HCT116 (cell line): ENCODE data around the gene NFE2L2. TPM values are rescaled to one million over a fixed set of nuclear protein-coding genes. Genes with fewer than 3 reads are reported as not detected.

Experiments
- ATAC-seq: fragments of 200-7000 bp; cut with Tn5 transposase; 2 replicates; pipeline ENCODE4 v1.9.1; 2020; ENCODE audit warnings: mild to moderate bottlenecking, moderate library complexity
- BruUV-seq: library from RNA; stranded (reverse); fragments of 400-500 nt; replicated peaks from 2 replicates; lab custom pipeline; 2021; lab: Mats Ljungman, UMichigan
- CTCF ChIA-PET: fragments of 300-600 bp; sonication (Branson Sonifier 250); formaldehyde crosslinking; loops from one replicate; lab custom pipeline; 2021; ENCODE audit warnings: antibody characterized with exemption; lab: Charles Lee
- POLR2A ChIA-PET: fragments of 300-600, 350-600 bp; sonication (Branson Sonifier 250); formaldehyde crosslinking; loops from one replicate; lab custom pipeline; 2021; ENCODE audit warnings: antibody characterized with exemption; lab: Charles Lee
- RAD21 ChIA-PET, 2 experiments: fragments of 300-600 bp; sonication (Branson Sonifier 250); formaldehyde crosslinking; loops; one replicate each; lab custom pipeline; 2023; ENCODE audit warnings: low total read pairs in 2 of 2; ENCODE audit not compliant: uncharacterized antibody in 2 of 2, unreplicated experiment in 2 of 2, low non-redundant PET in 1 of 2; lab: Charles Lee
- DNase-seq: peaks from one replicate; pipeline ENCODE4 v3.0.0-alpha.2; 2010; ENCODE audit warnings: low read depth, low spot score
- H2AFZ ChIP-seq: fragments of 200-600 bp; shearing (Covaris generic), sonication (generic); 2 replicates; pipeline ENCODE4 v1.6.1; 2017; ENCODE audit warnings: low read depth, mixed run types, mixed read lengths, antibody characterized with exemption, low read length; ENCODE audit not compliant: poor library complexity, severe bottlenecking
- H3K27ac ChIP-seq: 2 replicates; pipeline ENCODE4 v1.5.1; 2012; ENCODE audit warnings: low read depth, low read length
- H3K27me3 ChIP-seq: fragments of 200-600 bp; sonication (generic); 2 replicates; pipeline ENCODE4 v1.6.1; 2016; ENCODE audit warnings: mixed run types, low read length, mixed read lengths; ENCODE audit not compliant: insufficient read depth
- H3K36me3 ChIP-seq, 2 experiments: fragments of 200-500 bp in 1 of 2; fragments of 200-600 bp in 1 of 2; sonication (Bioruptor generic) in 1 of 2; sonication (generic) in 1 of 2; 2 replicates each; pipeline versions ENCODE4 v1.5.1 to v1.6.1; 2014 to 2016; ENCODE audit warnings: low read length in 2 of 2, inconsistent platforms in 1 of 2, mixed read lengths in 1 of 2, mixed run types in 1 of 2; ENCODE audit not compliant: insufficient read depth in 2 of 2, control insufficient read depth in 1 of 2
- H3K4me1 ChIP-seq, 2 experiments: fragments of 200-600 bp in 1 of 2; sonication (generic) in 1 of 2; 2 replicates each; pipeline versions ENCODE4 v1.5.1 to v1.6.1; 2012 to 2017; ENCODE audit warnings: low read length in 2 of 2, inconsistent platforms in 1 of 2, mild to moderate bottlenecking in 1 of 2, mixed read lengths in 1 of 2, mixed run types in 1 of 2, moderate library complexity in 1 of 2; ENCODE audit not compliant: insufficient read depth in 2 of 2, control insufficient read depth in 1 of 2
- H3K4me2 ChIP-seq: fragments of 200-600 bp; sonication (generic); 2 replicates; pipeline ENCODE4 v1.6.1; 2017; ENCODE audit warnings: mixed run types, low read length, mixed read lengths
- H3K4me3 ChIP-seq, 2 experiments: fragments of 200-600 bp in 1 of 2; sonication (generic) in 1 of 2; replicated peaks in 1 of 2; 2 replicates each; pipeline ENCODE4 v1.5.1; 2011 to 2016; ENCODE audit warnings: low read length in 2 of 2, control low read depth in 1 of 2, low read depth in 1 of 2, mild to moderate bottlenecking in 1 of 2, mixed read lengths in 1 of 2, mixed run types in 1 of 2
- H3K79me2 ChIP-seq: fragments of 200-600 bp; sonication (generic); 2 replicates; pipeline ENCODE4 v1.6.1; 2017; ENCODE audit warnings: mild to moderate bottlenecking, mixed run types, low read length, moderate library complexity, mixed read lengths; ENCODE audit not compliant: insufficient read depth
- H3K9ac ChIP-seq: fragments of 200-600 bp; sonication (generic); 2 replicates; pipeline ENCODE4 v1.6.1; 2016; ENCODE audit warnings: low read length, mixed read lengths
- H3K9me2 ChIP-seq: fragments of 200-600 bp; sonication (generic), shearing (Covaris generic); 2 replicates; pipeline ENCODE4 v1.6.1; 2017; ENCODE audit warnings: mixed run types, mild to moderate bottlenecking, moderate library complexity; ENCODE audit not compliant: insufficient read depth
- H3K9me3 ChIP-seq, 2 experiments: fragments of 200-500 bp in 1 of 2; fragments of 200-600 bp in 1 of 2; sonication (Bioruptor generic) in 1 of 2; sonication (generic) in 1 of 2; 2 replicates each; pipeline ENCODE4 v1.6.1; 2014 to 2017; ENCODE audit warnings: low read length in 2 of 2, mixed read lengths in 2 of 2, inconsistent platforms in 1 of 2, low read depth in 1 of 2, mild to moderate bottlenecking in 1 of 2, mixed run types in 1 of 2, moderate library complexity in 1 of 2; ENCODE audit not compliant: control insufficient read depth in 1 of 2, insufficient read depth in 1 of 2
- H4K20me1 ChIP-seq: fragments of 200-600 bp; sonication (generic), shearing (Covaris generic); 2 replicates; pipeline ENCODE4 v1.6.1; 2017; ENCODE audit warnings: mixed run types, mild to moderate bottlenecking, moderate library complexity; ENCODE audit not compliant: insufficient read depth
- ATF3 ChIP-seq: IDR thresholded peaks from 2 replicates; pipeline ENCODE4 v1.6.1; 2012
- CTCF ChIP-seq, 3 experiments: fragments of 200-600 bp in 1 of 3; sonication (generic) in 1 of 3; IDR thresholded peaks in 2 of 3; conservative IDR thresholded peaks in 1 of 3; 2 replicates each; pipeline ENCODE4 v1.5.1; 2012 to 2017; ENCODE audit warnings: low read depth in 2 of 3, low read length in 2 of 3, antibody characterized with exemption in 1 of 3, borderline replicate concordance in 1 of 3, control low read depth in 1 of 3, mild to moderate bottlenecking in 1 of 3, mixed read lengths in 1 of 3, mixed run types in 1 of 3, moderate library complexity in 1 of 3; ENCODE audit not compliant: insufficient read depth in 1 of 3
- EGR1 ChIP-seq: IDR thresholded peaks from 2 replicates; pipeline ENCODE4 v1.6.1; 2012; ENCODE audit warnings: low read depth
- FOSL1 ChIP-seq: IDR thresholded peaks from 2 replicates; pipeline ENCODE4 v1.6.1; 2012; ENCODE audit warnings: low read depth
- JUND ChIP-seq: IDR thresholded peaks from 2 replicates; pipeline ENCODE4 v1.6.1; 2012
- MAX ChIP-seq: IDR thresholded peaks from 2 replicates; pipeline ENCODE4 v1.6.1; 2012
- POLR2A ChIP-seq: IDR thresholded peaks from 2 replicates; pipeline ENCODE4 v1.7.0; 2011; ENCODE audit warnings: borderline replicate concordance; ENCODE audit not compliant: insufficient read depth, insufficient read length; ENCODE audit errors: extremely low read depth
- SIN3A ChIP-seq: IDR thresholded peaks from 2 replicates; pipeline ENCODE4 v1.6.1; 2012; ENCODE audit warnings: low read depth
- SP1 ChIP-seq: IDR thresholded peaks from 2 replicates; pipeline ENCODE4 v1.6.1; 2012; ENCODE audit warnings: low read depth
- TCF7L2 ChIP-seq: IDR thresholded peaks from 2 replicates; pipeline ENCODE4 v1.7.0; 2011; ENCODE audit warnings: borderline replicate concordance, inconsistent platforms; ENCODE audit not compliant: insufficient read depth, insufficient read length; ENCODE audit errors: extremely low read depth
- ZBTB33 ChIP-seq: IDR thresholded peaks from 2 replicates; pipeline ENCODE4 v1.6.1; 2011; ENCODE audit warnings: mild to moderate bottlenecking, low read length, moderate library complexity; ENCODE audit not compliant: insufficient replicate concordance; ENCODE audit errors: extremely low read depth
- intact Hi-C: fragments of 100-400 bp; cut with micrococcal nuclease; formaldehyde crosslinking; loops from 2 replicates; pipeline ENCODE4 v1.10.0; 2022
- total RNA-seq: library from RNA; stranded (reverse); gene quantifications from one replicate; pipeline ENCODE4 v1.2.1, GENCODE V29; 2021; ENCODE audit not compliant: unreplicated experiment

NFE2L2 gene
- total RNA-seq, 1 experiment from 2014 or later = 106 TPM

GRCh38 chr2:177237932-177238331 lies 26.6 kb downstream of the NFE2L2 start:
- Histone ChIP-seq H3K9ac (no peak overlapping the region), H3K79me2 (peaks cover 100% of the 10 kb centered on the region), H3K27ac (no peak overlapping the region), H3K4me3 (no peak overlapping the region), H3K36me3 (peaks cover 11 to 14% of the 10 kb centered on the region in 2 experiments; a peak in 3 of 4 replicates), H3K9me3 (no peaks in the 10 kb centered on the region), H3K4me2 (no peak overlapping the region), H3K4me1 (peaks cover 29 to 33% of the 10 kb centered on the region in 2 experiments), H3K9me2 (no peaks in the 10 kb centered on the region), H4K20me1 (peaks cover 7% of the 10 kb centered on the region; the same call in 1 of the 2 replicates), H2AFZ (no peak overlapping the region), H3K27me3 (no peaks in the 10 kb centered on the region)
- POLR2A ChIA-PET = interaction anchor here (2.1 kb wide), 1 partner anchor 13 kb away, joined by 4 read pairs; no protein-coding TSS in a partner anchor
- no peak for DNase-seq
- RAD21 ChIA-PET = no interaction called here
- no peak for TF ChIP-seq SP1
- no peak for TF ChIP-seq MAX
- no peak for TF ChIP-seq EGR1
- no peak for TF ChIP-seq ATF3
- TF ChIP-seq POLR2A = no peak
- no peak for TF ChIP-seq CTCF (IDR thresholded peaks at IDR 0.05 in 2 of 3, conservative IDR thresholded peaks at IDR 0.05 in 1 of 3; ENCODE audit: borderline replicate concordance in 1 of 3, insufficient read depth in 1 of 3, low read depth in 2 of 3, low read length in 2 of 3)
- TF ChIP-seq ZBTB33 = no peak
- TF ChIP-seq TCF7L2 = no peak
- no peak; the same call in 1 of the 2 replicates for TF ChIP-seq JUND
- TF ChIP-seq SIN3A = no peak
- TF ChIP-seq FOSL1 = no peak
- intact Hi-C loops = no loop called here
- no TSS peak for BruUV-seq
- ATAC-seq = no peak
- CTCF ChIA-PET = no interaction called here
